GM18868 (cell line): ENCODE results near the gene LINGO3.
"Not testable (repeated sequence)": the region's sequence is repeated elsewhere in the genome, so short reads cannot be mapped to it uniquely, and the experiment has no call there.

Experiments used
- ATAC-seq: cut with Tn5 transposase; IDR thresholded peaks from one replicate; pipeline ENCODE4 v1.9.1; 2021; ENCODE audit warnings: mild to moderate bottlenecking, moderate library complexity; ENCODE audit not compliant: unreplicated experiment

LINGO3 gene, protein sequence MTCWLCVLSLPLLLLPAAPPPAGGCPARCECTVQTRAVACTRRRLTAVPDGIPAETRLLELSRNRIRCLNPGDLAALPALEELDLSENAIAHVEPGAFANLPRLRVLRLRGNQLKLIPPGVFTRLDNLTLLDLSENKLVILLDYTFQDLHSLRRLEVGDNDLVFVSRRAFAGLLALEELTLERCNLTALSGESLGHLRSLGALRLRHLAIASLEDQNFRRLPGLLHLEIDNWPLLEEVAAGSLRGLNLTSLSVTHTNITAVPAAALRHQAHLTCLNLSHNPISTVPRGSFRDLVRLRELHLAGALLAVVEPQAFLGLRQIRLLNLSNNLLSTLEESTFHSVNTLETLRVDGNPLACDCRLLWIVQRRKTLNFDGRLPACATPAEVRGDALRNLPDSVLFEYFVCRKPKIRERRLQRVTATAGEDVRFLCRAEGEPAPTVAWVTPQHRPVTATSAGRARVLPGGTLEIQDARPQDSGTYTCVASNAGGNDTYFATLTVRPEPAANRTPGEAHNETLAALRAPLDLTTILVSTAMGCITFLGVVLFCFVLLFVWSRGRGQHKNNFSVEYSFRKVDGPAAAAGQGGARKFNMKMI

DNA sequence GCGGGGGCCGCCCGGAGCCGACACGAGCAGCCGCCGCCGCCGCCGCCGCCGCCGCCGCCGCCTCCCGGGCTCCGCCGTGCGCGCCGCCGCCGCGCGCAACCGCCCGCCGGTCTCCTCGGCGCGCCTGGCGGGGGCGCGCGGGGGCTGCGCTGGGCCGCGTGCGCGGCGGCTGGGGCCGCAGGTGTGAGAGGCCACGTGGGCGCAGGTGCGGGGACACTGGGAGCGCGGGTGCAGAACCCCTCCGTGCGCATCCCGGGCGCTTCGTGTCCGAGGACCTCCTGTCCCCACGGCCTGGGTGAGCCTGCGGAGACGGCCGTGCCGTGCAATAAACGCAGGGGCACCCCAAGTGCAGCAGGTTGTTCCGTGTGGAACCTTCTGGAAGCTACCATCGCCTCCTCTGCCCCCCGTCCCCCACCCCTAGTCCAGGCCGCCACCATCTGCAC lies at the start of gene LINGO3:
TSS of gene LINGO3 (minus strand) at position 41 of the 443 bp plus-strand sequence. CDS start 16,378 bp downstream, outside the sequence.
- no peak for ATAC-seq

DNA sequence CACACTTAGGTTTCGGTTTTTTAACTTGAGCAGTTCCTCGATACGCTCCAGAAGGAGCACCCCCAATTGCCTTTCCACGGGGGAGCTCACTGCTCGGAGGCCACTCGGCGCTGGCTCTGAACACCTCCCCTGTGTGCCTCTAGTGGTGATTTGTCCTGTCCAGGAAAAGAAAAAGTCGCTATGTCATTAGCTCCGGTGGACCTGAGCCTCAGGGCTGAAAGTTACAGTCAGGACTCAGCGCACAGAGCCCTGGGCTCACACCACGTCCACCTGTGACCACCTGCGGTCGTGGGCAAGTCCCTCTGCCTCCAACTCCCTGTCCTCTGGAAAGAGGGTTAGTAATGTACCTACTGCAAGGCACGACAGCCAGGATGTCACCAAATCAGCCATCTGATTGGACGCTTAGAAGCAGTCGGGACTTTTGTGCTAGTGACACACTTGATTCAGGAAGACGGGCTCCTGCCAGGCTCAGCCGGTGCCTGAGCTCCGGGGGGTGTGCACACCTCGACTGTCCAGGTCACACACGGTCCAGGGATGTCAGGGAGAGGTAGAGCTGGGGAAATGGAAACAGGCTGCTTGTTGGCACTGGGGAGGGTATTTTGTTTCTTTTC lies 48.2 kb upstream of the LINGO3 start:
- ATAC-seq: no peak

DNA sequence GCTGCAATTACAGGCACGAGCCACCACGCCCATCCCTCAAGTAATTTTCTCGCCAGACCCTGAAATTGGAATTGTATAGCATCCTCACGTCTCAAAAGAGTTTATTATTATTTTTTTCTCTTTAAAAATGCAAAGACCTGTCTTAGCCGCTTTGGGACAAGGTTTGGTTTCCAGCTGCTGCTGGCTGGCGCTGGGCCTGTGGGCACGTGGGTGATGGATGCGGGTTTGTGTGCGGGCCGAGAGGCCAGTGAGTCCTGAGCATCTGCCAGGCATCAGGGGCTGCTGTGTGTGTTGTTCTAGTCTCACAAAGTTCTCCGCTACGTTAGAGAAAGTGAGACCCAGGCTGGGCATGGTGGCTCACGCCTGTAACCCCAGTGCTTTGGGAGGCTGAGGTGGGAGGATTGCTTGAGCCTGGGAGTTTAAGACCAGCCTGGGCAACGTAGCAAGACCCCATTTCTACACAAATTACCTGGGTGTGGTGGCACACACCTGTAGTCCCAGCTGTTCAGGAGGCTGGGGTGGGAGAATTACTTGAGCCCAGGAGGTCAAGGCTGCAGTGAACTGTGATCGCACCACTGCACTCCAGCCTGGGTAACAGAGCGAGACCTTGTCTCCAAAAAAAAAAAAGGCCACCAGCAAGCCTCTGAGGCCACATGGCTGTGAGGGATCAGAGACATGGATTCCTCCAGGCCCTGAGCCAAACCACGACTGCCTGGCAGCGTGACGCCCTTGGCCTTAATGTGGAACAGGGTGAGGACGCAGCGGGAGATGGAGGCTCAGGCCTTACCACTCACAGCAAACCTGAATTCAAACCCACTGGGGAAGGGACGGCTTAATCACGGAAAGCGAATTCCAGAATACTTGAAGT lies 47.4 kb upstream of the LINGO3 start:
- ATAC-seq: no peak

DNA sequence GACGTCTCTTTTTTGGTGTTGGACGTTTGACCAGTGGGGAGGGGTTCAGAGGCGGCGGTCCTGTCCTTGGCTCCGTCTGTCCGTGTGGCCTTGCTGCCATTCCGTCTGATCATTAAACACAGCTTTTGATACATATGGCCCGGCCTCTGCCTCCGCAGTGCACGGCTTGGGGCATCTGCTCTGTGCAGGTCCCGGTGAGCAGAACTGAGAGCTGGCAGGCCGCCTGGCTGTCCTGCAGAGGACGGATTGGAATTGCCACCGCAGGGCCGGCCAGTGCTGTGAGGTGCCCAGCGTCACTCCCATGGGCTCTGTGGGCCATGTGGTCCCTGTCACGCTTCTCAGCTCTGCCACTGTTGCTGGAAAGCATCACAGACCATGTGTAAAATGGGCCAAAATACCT lies 46.7 kb upstream of the LINGO3 start:
- ATAC-seq: no peak

DNA sequence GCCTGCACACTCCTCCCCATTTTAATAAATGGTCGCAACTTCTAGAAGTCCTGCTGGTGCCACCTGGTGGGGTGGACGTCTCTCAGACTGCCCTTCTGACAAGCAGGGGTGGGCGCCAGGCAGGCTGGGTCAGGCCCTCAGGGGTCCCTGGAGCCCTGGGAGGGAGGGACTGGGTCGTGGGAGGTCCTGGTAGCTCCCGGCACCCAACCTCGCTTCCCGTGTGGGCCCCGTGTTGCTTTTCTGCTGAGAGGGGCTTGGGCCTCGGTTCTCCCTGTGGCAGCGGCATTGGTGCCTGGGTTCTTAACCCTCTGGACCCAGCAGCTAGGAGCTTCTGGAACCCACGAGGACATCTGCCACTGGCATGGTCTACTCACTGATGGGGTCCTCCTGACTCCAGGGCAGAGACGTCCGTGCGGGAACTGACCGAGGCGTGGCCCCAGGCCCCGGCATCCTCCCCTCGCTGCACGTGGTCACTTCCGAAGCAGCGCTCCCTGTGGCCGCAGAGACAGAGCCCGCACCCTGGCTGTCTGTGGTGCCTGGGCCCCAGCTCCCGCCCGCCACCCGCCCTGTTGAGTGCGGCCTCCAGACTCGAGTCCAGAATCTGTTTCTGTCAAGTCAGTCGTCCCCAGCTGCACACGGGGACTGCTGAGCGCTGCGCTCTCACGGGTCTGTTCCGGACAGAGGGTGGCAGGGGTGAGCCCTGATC lies 46.1 kb upstream of the LINGO3 start:
- ATAC-seq: no peak

DNA sequence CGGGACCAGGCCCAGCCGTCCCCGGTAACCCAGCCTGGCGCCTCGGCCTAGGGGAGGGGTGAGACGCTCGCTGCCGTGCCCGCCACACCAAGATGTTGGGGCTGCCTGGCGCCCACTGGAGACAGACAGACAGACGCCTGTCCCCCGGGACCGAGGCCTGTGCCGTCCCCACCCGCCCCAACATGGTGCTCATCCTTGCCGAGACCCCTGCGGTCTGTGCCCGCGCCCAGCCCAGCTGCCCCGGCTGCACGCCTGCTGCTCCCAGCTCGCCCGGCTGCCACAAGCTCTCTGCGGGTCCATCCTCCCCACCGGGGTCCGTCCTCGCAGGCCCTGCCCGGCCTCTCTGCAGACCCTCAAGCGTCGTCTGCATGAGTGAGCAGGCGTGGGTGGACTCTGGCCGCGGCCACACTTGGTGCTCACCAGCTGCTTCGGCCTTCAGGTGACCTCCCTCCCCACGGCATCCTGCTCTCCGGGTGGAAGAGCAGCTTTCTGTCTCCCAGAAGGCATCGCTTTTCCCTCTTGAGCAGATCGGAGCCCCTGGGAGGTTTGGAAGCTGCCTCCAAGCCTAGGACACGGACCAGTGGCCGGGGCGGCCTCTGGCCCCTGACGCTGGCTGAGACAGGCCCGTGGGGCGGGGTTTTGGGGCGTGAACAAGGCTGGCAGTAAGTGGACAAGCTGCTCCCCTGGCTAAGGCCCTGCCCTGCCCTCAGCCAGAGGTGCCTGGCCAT lies 45.4 kb upstream of the LINGO3 start:
- no peak for ATAC-seq

DNA sequence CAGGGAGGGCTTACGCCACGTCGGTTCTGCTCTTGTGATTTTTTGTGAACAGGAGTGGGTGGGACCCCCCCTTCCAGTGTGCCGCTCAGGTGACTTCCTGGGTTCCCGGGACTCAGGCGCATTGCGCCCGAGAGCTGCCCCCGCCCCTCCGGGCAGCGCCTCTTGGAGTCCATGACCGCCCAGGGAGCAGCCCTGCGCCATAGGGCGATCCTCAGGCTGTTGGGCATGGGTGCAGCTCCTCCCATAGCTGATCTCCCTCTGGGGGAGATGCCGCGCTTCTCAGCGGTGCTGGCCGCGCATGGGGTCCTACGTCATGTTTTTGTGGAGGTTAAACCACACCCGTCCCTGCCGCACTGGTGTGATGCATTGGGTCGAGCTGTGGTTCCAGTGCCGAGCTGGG lies 44.2 kb upstream of the LINGO3 start:
- ATAC-seq: no peak

DNA sequence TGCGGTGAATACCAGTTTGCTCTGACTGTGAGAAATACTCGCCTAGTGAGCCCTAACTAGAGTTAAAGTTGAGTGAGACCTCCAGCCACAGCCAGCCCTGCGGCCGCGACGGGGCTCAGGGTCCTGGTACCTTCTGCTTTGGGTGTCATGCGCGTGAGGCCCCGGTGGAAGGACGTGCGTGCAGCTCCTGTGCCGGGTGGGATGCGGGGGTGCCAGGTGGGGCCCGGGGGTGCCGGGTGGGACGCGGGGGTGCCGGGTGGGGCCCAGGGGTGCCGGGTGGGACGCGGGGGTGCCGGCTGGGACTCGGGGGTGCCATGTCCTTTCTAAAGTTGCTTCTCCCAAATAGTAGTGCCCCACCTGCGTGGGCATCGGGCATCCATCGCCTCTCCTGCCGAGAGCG lies 43.6 kb upstream of the LINGO3 start:
- no peak for ATAC-seq

DNA sequence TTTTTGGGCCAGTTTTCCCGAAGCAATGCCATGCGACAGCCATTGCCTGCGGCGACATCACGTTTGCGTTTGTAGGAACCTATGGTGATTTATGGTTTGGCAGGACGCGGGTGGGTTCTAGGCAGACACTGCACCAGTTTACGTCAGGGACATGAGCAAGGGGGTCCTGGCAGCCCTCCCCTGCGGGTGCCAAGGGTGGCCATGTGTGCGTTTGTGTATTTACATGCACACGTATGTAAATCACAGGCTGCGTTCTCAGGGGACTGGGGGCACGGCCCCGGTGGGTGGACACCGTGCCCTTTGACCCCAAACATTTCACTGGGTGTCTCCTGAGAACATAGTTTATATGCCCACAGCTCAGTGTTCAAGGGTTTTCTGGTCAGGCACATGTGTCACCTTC lies 42.7 kb upstream of the LINGO3 start:
- no peak for ATAC-seq

DNA sequence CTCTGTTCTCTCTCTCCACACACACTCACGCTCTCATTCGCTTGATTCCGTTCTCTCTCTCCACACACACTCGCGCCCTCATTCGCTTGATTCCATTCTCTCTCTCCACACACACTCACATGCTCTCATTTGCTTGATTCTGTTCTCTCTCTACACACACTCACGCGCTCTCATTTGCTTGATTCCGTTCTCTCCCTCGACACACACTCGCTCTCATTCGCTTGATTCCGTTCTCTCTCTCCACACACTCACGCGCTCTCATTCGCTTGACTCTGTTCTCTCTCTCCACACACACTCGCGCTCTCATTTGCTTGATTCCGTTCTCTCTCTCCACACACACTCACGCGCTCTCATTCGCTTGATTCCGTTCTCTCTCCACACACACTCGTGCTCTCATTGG lies 41.9 kb upstream of the LINGO3 start:
- not testable (repeated sequence) for ATAC-seq

DNA sequence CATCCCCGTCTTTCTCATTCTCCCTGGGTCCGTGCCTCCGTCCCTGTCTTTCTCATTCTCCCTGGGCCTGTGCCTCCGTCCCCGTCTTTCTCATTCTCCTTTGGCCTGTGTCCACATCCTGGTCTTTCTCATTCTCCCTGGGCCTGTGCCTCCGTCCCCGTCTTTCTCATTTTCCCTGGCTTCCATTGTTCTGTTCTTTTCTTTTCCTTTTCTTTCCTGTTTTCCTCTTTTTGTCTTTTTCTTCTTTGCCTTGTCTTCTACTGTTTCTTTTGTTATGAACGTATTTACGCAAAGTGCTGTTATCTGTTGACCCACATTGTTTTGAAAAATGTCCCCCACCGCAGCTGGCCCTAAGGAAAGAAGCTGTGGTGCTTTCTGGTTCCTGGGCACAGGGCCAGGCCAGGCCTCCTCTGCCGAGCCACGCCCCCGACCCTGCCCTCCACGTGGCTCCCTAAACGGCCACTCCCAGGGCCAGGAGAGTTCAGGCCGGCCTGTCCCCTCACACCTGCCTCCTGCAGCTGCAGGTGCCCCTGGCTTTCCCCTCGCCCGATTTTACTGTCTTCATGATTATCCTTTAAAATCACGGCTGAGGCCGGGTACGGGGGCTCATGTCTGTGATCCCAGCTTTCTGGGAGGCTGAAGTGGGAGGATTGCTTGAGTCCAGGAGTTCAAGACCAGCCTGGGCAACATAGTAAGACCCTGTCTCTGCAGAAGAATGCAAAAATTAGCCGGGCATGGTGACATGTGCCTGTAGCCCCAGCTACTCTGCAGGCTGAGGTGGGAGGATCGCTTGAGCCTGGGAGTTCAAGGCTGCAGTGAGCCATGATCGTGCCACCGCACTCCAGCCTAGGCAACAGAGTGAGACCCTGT lies 38.1 kb upstream of the LINGO3 start:
- no peak for ATAC-seq

DNA sequence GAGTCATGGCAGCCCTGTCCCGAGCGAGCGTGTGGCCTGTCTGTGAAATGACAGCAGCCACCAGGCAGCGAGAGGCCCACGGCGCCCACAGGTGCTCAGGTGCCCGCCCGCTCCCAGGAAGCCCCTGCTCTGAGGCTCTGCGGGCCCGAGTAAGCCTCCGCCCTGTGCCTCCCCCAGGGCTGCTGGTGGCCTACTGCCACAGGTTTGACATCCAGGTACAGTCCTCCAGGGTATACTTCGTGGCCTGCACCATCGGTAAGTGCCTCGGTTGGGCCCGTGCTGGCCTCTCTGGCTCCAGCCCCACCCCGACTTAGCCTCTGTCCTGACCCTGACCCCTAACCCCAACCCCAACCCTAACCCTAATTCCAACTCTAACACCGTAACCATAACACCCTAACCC lies 37.1 kb upstream of the LINGO3 start:
- ATAC-seq: no peak

DNA sequence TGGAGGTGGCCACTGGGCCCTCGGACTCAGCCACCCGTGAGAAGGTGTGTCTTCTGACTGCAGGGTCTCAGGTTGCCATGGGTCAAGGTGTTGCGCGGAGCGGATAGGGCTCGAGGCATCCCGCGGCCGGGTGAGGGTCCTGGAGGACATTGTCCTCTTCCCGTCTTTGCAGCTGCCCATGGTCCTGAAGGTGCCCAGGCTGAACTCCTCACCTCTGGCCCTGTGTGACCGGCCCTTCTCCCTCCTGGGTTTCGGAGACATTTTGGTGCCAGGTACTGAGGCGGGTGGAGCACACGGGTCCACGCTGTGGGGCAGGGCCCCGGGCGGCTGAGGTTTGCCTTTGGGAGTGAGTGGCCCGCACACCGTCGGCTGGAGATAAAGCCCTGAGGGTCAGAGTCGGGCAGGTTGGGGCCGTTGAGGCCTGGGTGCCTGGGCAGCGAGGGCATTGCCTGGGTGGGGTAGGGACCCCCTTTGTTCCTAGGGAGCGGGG lies 36.5 kb upstream of the LINGO3 start:
- ATAC-seq: no peak

DNA sequence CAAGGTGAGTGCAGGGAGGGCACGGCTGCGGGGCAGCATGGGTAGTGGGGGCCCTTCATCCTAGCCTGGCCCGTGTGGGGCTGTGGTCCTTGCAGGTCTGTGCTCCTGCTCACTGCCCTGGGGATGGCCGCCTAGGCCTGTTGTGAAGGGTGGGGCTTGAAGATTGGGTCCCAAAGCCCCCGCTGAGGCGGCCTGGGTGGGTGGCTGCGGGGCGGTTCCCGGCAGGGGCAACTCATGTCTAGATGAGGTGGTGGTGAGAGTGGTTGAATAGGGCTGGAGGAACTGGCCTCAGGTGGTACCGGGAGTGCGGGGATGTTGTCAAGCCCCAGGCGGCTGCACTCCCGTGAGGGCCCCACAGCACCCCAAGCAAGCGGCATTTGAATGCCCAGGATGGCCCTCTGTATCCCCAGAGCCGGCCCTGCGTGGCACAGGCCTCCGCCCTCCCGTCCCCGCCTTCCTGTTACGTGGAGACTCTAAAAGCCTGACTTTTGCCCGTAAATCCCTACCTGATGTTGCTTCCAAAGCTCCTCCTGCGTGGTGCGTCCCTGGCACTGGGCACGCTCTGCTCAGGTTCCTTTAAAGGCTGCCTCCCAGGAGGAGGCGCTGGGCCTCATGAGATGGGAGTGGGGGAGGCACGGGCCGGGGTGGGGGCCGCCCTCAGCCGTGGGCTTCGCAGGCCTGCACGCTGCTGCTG lies 35.5 kb upstream of the LINGO3 start:
- no peak for ATAC-seq

DNA sequence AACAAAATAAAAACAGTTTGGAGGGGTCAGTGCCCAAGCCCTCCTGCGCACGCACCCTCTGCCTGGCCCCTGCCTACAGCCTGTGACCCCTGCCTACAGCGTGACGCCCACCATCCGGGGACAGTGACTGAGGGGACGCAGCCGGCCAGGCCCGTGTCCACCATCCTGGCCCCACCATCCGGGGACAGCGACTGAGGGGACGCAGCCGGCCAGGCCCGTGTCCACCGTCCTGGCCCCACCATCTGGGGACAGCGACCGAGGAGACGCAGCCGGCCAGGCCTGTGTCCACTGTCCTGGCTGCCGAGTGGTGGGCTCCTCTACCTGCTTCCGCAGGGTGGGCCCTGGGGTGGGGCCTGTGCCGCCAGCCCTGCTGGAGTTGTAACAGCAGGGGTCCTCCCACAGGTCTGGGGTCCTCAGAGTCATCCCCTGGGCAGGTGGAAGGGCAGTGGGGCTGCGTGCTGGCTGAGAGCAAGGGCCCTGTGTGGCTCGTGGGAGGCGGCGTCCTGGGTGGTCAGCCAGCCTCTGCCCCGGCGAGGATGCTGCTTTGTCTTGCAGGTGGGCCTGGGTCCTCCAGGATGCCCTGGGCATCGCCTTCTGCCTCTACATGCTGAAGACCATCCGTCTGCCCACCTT lies 34.8 kb upstream of the LINGO3 start:
- ATAC-seq: no peak

DNA sequence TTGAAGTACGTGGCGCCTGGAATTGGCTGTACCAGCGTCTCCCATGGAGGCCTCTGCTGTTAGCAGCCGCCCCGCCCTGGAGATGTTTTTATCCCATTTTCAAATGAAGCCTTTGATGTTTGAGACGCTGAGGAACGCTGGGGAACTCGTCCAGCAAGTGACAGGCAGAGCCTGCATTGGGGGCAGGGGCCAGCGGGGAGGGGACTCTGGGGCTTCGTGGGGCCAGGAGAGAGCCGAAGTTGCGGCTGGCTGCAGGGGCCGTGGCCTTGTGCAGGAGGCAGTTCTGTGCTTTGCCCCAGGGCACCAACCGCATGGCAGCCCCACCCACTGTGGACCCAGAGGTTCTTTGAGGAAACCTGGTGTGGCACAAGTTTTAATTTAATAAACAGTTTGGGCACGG lies 34.0 kb upstream of the LINGO3 start:
- no peak for ATAC-seq

DNA sequence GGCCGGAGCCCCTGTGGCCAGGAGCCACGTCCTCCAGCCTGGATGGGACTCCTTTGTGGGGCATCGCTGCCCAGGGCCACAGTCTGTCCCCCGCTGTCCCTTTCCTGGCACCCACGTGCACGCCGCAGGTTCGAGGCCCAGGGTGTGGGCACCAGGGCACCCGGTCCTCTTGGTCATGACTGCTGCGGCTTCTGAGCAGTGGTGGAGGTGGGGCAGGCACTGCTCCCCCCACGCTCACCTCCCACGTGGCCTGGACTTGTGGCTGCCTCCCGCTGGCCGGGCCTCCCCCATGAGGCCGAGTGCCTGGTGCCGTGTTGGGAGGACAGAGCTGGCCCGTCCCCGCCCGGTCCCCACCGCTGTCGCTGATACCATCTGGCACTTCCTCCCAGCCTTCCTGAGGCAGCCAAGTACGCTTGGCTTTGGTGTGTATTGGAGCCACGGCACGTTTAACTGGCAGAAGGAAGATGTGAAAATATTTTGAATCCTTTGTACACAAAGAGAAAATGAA lies 33.3 kb upstream of the LINGO3 start:
- no peak for ATAC-seq
